ENCODE measurements around the gene KPNA1.

KPNA1 gene

DNA sequence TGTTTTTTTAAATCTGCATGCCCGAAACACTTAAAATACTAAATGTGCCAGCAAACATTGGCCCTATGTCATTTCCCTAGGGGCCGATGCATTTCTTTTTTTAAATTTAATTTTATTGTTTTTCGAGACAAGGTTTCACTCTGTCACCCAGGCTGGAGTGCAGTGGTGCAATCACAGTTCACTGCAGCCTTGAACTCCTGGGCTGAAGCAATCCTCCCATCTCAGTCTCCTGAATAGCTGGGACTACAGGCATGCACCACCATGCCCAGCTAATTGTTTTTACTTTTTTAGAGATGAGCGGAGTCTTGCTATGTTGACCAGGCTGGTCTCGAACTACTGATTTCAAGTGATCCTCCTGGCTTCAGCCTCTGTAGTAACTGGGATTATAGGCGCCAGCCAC lies 43.9 kb upstream of the KPNA1 start:
- Histone ChIP-seq H3K27ac (no peak overlapping the region), H3K4me3 (no peak overlapping the region)
- DNase-seq (ENCODE audit: low spot score) = no peak
- TF ChIP-seq, protein P1, sequence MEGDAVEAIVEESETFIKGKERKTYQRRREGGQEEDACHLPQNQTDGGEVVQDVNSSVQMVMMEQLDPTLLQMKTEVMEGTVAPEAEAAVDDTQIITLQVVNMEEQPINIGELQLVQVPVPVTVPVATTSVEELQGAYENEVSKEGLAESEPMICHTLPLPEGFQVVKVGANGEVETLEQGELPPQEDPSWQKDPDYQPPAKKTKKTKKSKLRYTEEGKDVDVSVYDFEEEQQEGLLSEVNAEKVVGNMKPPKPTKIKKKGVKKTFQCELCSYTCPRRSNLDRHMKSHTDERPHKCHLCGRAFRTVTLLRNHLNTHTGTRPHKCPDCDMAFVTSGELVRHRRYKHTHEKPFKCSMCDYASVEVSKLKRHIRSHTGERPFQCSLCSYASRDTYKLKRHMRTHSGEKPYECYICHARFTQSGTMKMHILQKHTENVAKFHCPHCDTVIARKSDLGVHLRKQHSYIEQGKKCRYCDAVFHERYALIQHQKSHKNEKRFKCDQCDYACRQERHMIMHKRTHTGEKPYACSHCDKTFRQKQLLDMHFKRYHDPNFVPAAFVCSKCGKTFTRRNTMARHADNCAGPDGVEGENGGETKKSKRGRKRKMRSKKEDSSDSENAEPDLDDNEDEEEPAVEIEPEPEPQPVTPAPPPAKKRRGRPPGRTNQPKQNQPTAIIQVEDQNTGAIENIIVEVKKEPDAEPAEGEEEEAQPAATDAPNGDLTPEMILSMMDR (IDR thresholded peaks at IDR 0.05) = no peak

DNA sequence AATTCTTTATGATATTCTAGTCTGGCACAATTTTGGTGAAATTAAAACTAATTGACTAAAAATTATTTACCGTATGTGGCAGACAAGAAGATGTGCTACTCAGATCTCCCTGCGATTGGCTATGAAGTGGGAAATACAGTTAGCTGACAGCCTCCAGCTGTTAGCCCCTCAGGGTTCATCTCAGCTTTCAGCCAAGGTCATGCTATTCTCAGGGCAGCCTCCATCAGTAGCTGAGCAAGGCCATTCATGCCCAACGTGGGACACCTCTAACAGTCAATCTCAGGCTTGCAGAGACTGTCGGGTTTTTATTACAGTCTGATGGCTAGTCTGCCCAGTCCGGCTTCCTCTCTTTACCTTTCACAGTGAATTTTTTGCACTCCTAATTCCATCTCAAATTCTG lies 42.6 kb upstream of the KPNA1 start:
- no peak for DNase-seq (ENCODE audit: low spot score)
- Histone ChIP-seq H3K27ac (no peak overlapping the region), H3K4me3 (no peak overlapping the region)
- TF ChIP-seq, protein P1 (IDR thresholded peaks at IDR 0.05) = no peak

GRCh38 chr3:122555275-122556071 lies 40.7 kb upstream of the KPNA1 start:
- Histone ChIP-seq H3K4me3 (no peak overlapping the region), H3K27ac (no peak overlapping the region)
- TF ChIP-seq, protein P1 (IDR thresholded peaks at IDR 0.05) = no peak
- no peak for DNase-seq (ENCODE audit: low spot score)

DNA sequence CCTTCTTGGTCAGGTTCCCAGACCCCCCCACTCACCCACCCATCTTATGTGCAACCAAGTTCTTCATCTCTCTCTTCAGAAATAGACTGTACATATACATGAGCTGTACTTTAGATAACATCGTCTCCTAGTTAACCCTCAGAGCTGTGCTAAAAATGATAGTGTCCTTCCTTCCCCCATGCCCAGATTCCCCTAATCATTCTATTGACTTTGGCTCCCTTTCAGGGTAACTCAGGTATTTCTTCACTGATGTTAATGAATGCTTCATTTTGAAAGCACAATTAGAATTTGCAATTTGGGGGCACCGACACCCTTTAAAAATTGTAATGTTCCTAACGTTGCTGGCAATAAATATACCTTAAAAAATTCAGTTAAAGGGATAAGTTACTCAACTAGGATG lies 38.4 kb upstream of the KPNA1 start:
- TF ChIP-seq, protein P1 (IDR thresholded peaks at IDR 0.05) = no peak
- DNase-seq (ENCODE audit: low spot score) = no peak
- Histone ChIP-seq H3K4me3 (no peak overlapping the region), H3K27ac (no peak overlapping the region)

GRCh38 chr3:122548619-122549018 lies 33.9 kb upstream of the KPNA1 start:
- DNase-seq (ENCODE audit: low spot score) = no peak
- TF ChIP-seq, protein P1 (IDR thresholded peaks at IDR 0.05) = no peak

DNA sequence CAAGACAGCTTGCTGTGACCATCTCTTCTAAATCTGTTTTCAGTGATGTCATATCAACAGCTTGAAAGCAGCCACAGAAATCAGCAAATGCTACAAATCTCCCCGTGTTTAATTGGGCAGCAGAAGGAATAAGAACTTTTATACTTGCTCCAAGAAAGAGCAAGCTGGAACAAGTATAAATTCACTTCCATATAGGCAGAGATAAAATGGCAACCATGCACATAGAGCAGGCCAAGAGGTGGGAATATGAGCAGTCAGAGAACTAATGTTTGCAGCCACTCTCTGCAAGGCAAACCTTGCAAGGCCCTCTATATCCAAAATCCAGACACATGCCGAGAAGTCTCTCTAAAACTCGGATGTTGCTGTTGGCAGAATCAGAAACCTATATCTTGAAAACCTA lies 33.3 kb upstream of the KPNA1 start:
- H3K4me3 ChIP-seq = no peak overlapping the region

More at GRCh38 chr3:122548619-122549018, 33.9 kb upstream of the KPNA1 start:
- Histone ChIP-seq H3K27ac (no peak overlapping the region), H3K4me3 (no peak overlapping the region)

More for the DNA sequence above, 33.3 kb upstream of the KPNA1 start:
- TF ChIP-seq, protein P1 (IDR thresholded peaks at IDR 0.05) = no peak
- H3K27ac ChIP-seq = no peak overlapping the region
- DNase-seq (ENCODE audit: low spot score) = no peak

Data from coronary artery (tissue), 2 donors.